ENCODE results near the gene KLK11. TPM values are rescaled to one million over a fixed set of nuclear protein-coding genes. Genes with fewer than 3 reads are reported as not detected.

KLK11 gene
- total and polyA plus RNA-seq, 10 of the 15 experiments (the other 5 are each of a cell fraction or from before 2014, with no cell fraction given) = not detected

- Histone ChIP-seq H3K4me3 (no peak overlapping the region), H3K27me3 (replicated peaks in 1 of 2; ENCODE audit: control insufficient read depth in 2 of 2, insufficient read depth in 2 of 2, low read length in 1 of 2) (no peaks in the 10 kb centered on the region; a peak in 1 of 4 replicates), H3K27ac (ENCODE audit: control insufficient read depth, insufficient read depth) (no peak overlapping the region), H2AFZ (ENCODE audit: control insufficient read depth, low read depth, low read length) (no peak overlapping the region), H3K9me3 (replicated peaks; ENCODE audit: control insufficient read depth, insufficient read depth, low read length) (peaks cover 2% of the 10 kb centered on the region; the same call in 1 of the 3 replicates), H3K36me3 (ENCODE audit: control insufficient read depth in 2 of 2, insufficient read depth in 2 of 2, low read length in 1 of 2) (no peaks in the 10 kb centered on the region), H3K79me2 (ENCODE audit: control insufficient read depth, insufficient read depth, low read length) (no peaks in the 10 kb centered on the region), H3K4me2 (ENCODE audit: control insufficient read depth, insufficient read depth) (no peak overlapping the region), H3K4me1 (ENCODE audit: control insufficient read depth, insufficient read depth, low read length) (no peaks in the 10 kb centered on the region), H4K20me1 (ENCODE audit: control insufficient read depth, insufficient read depth) (no peaks in the 10 kb centered on the region), H3K9ac (ENCODE audit: control insufficient read depth, insufficient read depth, low read length) (no peak overlapping the region)
- WGBS (ENCODE audit: insufficient coverage, insufficient replicate concordance, low lambda C conversion rate, missing lambda C conversion rate) = 21% methylated on average over 5 of the region's 5 CpGs
- BruUV-seq (replicated peaks) = no TSS peak
- ATAC-seq = no peak
- FAIRE-seq = no peak
- POLR2A ChIA-PET = no interaction called here
- RAD21 ChIA-PET (ENCODE audit: unreplicated experiment) = no interaction called here
- CTCF ChIA-PET = no interaction called here
- DNase-seq (ENCODE audit: low read depth, low spot score) = no peak
- SMC1A ChIA-PET (ENCODE audit: uncharacterized antibody, unreplicated experiment) = no interaction called here
- intact Hi-C loops (cut with micrococcal nuclease; ENCODE audit: unreplicated experiment) = no loop called here
- in situ Hi-C loops (cut with MboI) = no loop called here
- TF ChIP-seq ZNF384 (IDR thresholded peaks at IDR 0.05; ENCODE audit: borderline replicate concordance, low read depth, low read length) (no peak), YY1 (IDR thresholded peaks at IDR 0.05; ENCODE audit: low read depth, low read length) (no peak), IRF5 (IDR thresholded peaks at IDR 0.05; ENCODE audit: borderline replicate concordance) (no peak), SMAD5 (IDR thresholded peaks at IDR 0.05; ENCODE audit: low read depth) (no peak), CHD2 (IDR thresholded peaks at IDR 0.05; ENCODE audit: borderline replicate concordance, low read depth, low read length) (no peak), BACH1 (IDR thresholded peaks at IDR 0.05; ENCODE audit: borderline replicate concordance) (no peak), CBX3 (IDR thresholded peaks at IDR 0.05; ENCODE audit: borderline replicate concordance, low read depth) (no peak), NR2F1 (conservative IDR thresholded peaks at IDR 0.05) (no peak), NR2C2 (IDR thresholded peaks at IDR 0.05; ENCODE audit: borderline replicate concordance, control insufficient read depth, insufficient read length, low read depth) (no peak), ZNF592 (IDR thresholded peaks at IDR 0.05) (no peak), ETV6 (conservative IDR thresholded peaks at IDR 0.05 in 1 of 2, IDR thresholded peaks at IDR 0.05 in 1 of 2; ENCODE audit: borderline replicate concordance in 1 of 2, low read depth in 1 of 2) (no peak)
- TF ChIP-seq, protein P1, sequence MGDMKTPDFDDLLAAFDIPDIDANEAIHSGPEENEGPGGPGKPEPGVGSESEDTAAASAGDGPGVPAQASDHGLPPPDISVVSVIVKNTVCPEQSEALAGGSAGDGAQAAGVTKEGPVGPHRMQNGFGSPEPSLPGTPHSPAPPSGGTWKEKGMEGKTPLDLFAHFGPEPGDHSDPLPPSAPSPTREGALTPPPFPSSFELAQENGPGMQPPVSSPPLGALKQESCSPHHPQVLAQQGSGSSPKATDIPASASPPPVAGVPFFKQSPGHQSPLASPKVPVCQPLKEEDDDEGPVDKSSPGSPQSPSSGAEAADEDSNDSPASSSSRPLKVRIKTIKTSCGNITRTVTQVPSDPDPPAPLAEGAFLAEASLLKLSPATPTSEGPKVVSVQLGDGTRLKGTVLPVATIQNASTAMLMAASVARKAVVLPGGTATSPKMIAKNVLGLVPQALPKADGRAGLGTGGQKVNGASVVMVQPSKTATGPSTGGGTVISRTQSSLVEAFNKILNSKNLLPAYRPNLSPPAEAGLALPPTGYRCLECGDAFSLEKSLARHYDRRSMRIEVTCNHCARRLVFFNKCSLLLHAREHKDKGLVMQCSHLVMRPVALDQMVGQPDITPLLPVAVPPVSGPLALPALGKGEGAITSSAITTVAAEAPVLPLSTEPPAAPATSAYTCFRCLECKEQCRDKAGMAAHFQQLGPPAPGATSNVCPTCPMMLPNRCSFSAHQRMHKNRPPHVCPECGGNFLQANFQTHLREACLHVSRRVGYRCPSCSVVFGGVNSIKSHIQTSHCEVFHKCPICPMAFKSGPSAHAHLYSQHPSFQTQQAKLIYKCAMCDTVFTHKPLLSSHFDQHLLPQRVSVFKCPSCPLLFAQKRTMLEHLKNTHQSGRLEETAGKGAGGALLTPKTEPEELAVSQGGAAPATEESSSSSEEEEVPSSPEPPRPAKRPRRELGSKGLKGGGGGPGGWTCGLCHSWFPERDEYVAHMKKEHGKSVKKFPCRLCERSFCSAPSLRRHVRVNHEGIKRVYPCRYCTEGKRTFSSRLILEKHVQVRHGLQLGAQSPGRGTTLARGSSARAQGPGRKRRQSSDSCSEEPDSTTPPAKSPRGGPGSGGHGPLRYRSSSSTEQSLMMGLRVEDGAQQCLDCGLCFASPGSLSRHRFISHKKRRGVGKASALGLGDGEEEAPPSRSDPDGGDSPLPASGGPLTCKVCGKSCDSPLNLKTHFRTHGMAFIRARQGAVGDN (IDR thresholded peaks at IDR 0.05) = no peak
Observed at GRCh38 chr19:50998061-50998460, 28.4 kb downstream of the KLK11 start.
